Spleen (tissue), 11 donors: ENCODE results near the gene PPP1CB. TPM values are rescaled to one million over a fixed set of nuclear protein-coding genes. Genes with fewer than 3 reads are reported as not detected.

Experiments
- DNase-seq: peaks from one replicate; pipeline ENCODE4 v3.0.0-alpha.2; 2020
- H3K27ac ChIP-seq, 8 donors: fragments of 200-600 bp; sonication (generic) in 7 of 8; 1 replicate in 4 of 8; 2 replicates in 4 of 8; pipeline versions ENCODE4 v1.5.0 to v1.8.0; 2016 to 2021; ENCODE audit warnings: inconsistent platforms in 4 of 8, mild to moderate bottlenecking in 4 of 8, moderate library complexity in 1 of 8
- H3K27me3 ChIP-seq, 7 donors: fragments of 200-600 bp; sonication (generic) in 6 of 7; replicated peaks in 1 of 7; 1 replicate in 4 of 7; 2 replicates in 3 of 7; pipeline versions ENCODE4 v1.5.0 to v1.8.0; 2016 to 2021; ENCODE audit warnings: inconsistent platforms in 3 of 7, mild to moderate bottlenecking in 1 of 7
- H3K36me3 ChIP-seq, 6 donors: fragments of 200-600 bp; sonication (generic) in 5 of 6; 1 replicate in 4 of 6; 2 replicates in 2 of 6; pipeline versions ENCODE4 v1.5.0 to v1.8.0; 2016 to 2021; ENCODE audit warnings: inconsistent platforms in 2 of 6
- H3K4me1 ChIP-seq, 6 donors: fragments of 200-600 bp; sonication (generic) in 5 of 6; 1 replicate in 3 of 6; 2 replicates in 3 of 6; pipeline versions ENCODE4 v1.5.0 to v1.8.0; 2016 to 2021; ENCODE audit warnings: inconsistent platforms in 3 of 6
- H3K4me3 ChIP-seq, 8 donors: fragments of 200-600 bp; sonication (generic) in 7 of 8; 1 replicate in 4 of 8; 2 replicates in 4 of 8; pipeline versions ENCODE4 v1.5.0 to v1.8.0; 2016 to 2021; ENCODE audit warnings: inconsistent platforms in 4 of 8, mild to moderate bottlenecking in 4 of 8, moderate library complexity in 2 of 8
- H3K9me3 ChIP-seq, 8 donors: fragments of 200-600 bp; sonication (generic) in 7 of 8; 1 replicate in 4 of 8; 2 replicates in 4 of 8; pipeline versions ENCODE4 v1.5.0 to v1.8.0; 2016 to 2021; ENCODE audit warnings: inconsistent platforms in 4 of 8
- POLR2A ChIP-seq, 3 donors: fragments of 450-650 bp; IDR thresholded peaks; one replicate each; pipeline ENCODE4 v1.5.1; 2017; ENCODE audit warnings: antibody characterized with exemption in 3 of 3, mild to moderate bottlenecking in 1 of 3
- POLR2AphosphoS5 ChIP-seq, 3 donors: sonication (generic); formaldehyde crosslinking; IDR thresholded peaks; one replicate each; pipeline ENCODE4 v1.5.1; 2017; ENCODE audit warnings: antibody characterized with exemption in 3 of 3
- WGBS, 5 donors: extraction: QIAGEN DNeasy Blood & Tissue Kit in 3 of 5; methylation state at CpG; one replicate each; pipeline versions ENCODE4 v1.1.5 to v1.1.7; 2013 to 2018; 5-methylcytosine and 5-hydroxymethylcytosine counted together
- intact Hi-C: fragments of 100-400 bp; cut with DNase I; formaldehyde crosslinking; loops from one replicate; pipeline ENCODE4 v1.15.0; 2023; ENCODE audit warnings: low total_unique reads
- polyA plus RNA-seq, 3 donors: library from polyadenylated mRNA; stranded (reverse); fragments of 200-250 nt; gene quantifications; one replicate each; pipeline ENCODE4 v1.2.1, GENCODE V29; 2013
- total RNA-seq, 7 donors: library from RNA; depleted of rRNA in 3 of 7; stranded (reverse); fragments of >200 nt in 3 of 7; fragmentation: NEBNext Ultra II Directional in 4 of 7; extraction: Animal tissue kit (Norgen Biotek cat#: 25700) in 4 of 7; gene quantifications; one replicate each; pipeline versions ENCODE4 v1.1.0 to v1.2.1, GENCODE V29; 2016 to 2021
- TF ChIP-seq, protein P1 (sequence below), 11 experiments: fragments of 200-600 bp in 7 of 11; fragments of 450-650 bp in 4 of 11; sonication (generic) in 4 of 11; IDR thresholded peaks in 8 of 11; conservative IDR thresholded peaks in 3 of 11; 1 replicate in 7 of 11; 2 replicates in 4 of 11; pipeline versions ENCODE4 v1.4.0 to v1.8.0; 2016 to 2021; ENCODE audit warnings: antibody characterized with exemption in 11 of 11, inconsistent platforms in 4 of 11, mild to moderate bottlenecking in 1 of 11
- donor health status: healthy with polysubstance abuse.
- donor health status: DM: no; HTN: no; CAD: no; lungs with moderate emphysema.
- donor health status: DM: no; HTN: no; CAD: no.
- donor health status: Bipolar disorder and iron deficiency.
- donor health status: healthy.
- donor health status: DM: no; HTN: no; CAD: no.
- donor health status: DM: yes; HTN: yes; CAD: no.

Gene PPP1CB
- total and polyA plus RNA-seq, 10 donors = 40.4 to 244 (median 187) TPM

DNA sequence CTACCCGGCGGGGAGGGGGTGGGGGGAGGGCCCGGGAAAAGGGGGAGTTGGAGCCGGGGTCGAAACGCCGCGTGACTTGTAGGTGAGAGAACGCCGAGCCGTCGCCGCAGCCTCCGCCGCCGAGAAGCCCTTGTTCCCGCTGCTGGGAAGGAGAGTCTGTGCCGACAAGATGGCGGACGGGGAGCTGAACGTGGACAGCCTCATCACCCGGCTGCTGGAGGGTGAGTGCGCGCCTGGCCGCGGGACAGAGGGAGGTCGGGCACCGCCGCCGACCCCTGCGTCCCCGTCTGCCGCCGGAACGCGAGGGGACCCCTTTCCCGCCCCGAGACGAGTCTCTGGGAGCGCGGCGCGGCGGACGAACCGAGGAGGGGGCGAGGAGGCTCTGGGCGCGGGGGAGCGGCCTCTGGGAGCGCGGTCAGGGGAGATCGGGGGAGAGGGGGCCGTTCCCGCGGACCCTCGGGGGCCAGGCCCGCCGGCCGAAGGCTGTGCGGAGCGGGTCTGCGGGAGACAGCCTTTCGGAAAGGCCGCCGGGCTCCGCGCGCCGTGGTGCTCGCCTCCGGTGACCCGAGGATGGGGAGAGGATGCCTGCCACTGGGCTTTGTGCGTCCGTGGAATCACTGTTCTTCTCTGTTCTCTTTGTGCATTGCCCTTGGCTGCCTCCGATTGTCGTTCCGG is 463 bp downstream of the PPP1CB start:
- intact Hi-C loops = loop anchor here (10.0 kb wide), 1 partner anchor 157 kb away; no protein-coding TSS in a partner anchor
- Histone ChIP-seq H3K4me1 (peaks cover 31 to 77% (median 57%) of the 10 kb centered on the region in 6 donors), H3K27ac (peak overlapping the region; percentile 98 to 100 (median 100)), H3K9me3 (no peaks in the 10 kb centered on the region), H3K36me3 (no peaks in the 10 kb centered on the region), H3K27me3 (no peaks in the 10 kb centered on the region), H3K4me3 (peak overlapping the region; percentile 69 to 92 (median 83))
- TF ChIP-seq, protein P1, sequence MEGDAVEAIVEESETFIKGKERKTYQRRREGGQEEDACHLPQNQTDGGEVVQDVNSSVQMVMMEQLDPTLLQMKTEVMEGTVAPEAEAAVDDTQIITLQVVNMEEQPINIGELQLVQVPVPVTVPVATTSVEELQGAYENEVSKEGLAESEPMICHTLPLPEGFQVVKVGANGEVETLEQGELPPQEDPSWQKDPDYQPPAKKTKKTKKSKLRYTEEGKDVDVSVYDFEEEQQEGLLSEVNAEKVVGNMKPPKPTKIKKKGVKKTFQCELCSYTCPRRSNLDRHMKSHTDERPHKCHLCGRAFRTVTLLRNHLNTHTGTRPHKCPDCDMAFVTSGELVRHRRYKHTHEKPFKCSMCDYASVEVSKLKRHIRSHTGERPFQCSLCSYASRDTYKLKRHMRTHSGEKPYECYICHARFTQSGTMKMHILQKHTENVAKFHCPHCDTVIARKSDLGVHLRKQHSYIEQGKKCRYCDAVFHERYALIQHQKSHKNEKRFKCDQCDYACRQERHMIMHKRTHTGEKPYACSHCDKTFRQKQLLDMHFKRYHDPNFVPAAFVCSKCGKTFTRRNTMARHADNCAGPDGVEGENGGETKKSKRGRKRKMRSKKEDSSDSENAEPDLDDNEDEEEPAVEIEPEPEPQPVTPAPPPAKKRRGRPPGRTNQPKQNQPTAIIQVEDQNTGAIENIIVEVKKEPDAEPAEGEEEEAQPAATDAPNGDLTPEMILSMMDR (IDR thresholded peaks at IDR 0.05 in 8 of 11, conservative IDR thresholded peaks at IDR 0.05 in 3 of 11) = no peak
- TF ChIP-seq POLR2A (IDR thresholded peaks at IDR 0.05) = no peak
- peak; percentile 95 for DNase-seq
- WGBS, 5 donors = 0 to 1% (median 0%) methylated on average over 22 to 78 of the region's 78 CpGs

DNA sequence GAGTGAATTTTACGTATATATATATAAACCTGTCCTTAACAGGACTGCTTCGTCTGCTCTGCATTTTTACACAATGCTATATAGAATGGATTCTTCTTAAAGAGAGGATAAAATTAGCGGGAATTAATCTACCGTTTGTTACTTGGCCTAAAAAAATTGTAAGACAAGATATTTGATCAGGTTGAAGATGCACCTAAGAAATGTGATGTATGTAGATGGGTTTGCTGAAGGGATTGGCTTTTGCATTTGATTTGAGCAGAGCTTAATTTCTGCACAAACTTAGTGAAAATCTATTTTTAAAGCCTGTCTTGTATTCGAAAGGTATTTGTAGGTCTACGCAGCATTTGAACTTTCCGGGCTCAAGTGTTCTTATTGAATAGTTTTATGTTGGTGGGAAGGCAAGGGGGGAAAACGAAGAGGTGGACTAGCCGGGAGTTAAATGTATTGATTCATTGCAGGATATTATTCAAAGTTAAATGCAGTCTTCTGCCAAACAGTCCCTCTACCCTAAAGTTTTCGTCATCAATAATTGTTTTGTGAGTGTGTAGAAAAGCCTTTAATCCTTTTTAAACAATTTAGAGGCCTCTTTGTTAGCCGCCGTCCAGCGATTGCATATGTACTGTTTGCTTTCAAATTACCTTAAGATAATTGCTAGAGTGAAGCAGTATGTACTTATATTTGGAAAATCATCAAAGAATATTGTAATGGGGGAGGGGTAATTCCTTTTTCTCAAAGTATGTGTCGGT is 1.2 kb downstream of the PPP1CB start:
- intact Hi-C loops = loop anchor here (10.0 kb wide), 1 partner anchor 158 kb away; no protein-coding TSS in a partner anchor
- no peaks in the 10 kb centered on the region for H3K27me3 ChIP-seq
- TF ChIP-seq POLR2A (IDR thresholded peaks at IDR 0.05) (no peak), POLR2AphosphoS5 (IDR thresholded peaks at IDR 0.05) (no peak)
- TF ChIP-seq, protein P1 (IDR thresholded peaks at IDR 0.05 in 8 of 11, conservative IDR thresholded peaks at IDR 0.05 in 3 of 11) = no peak
- H3K4me1 ChIP-seq = peaks cover 38 to 78% (median 64%) of the 10 kb centered on the region in 6 donors
- no peak for DNase-seq
- 0 to 1% (median 1%) methylated on average over 14 of the region's 14 CpGs for WGBS, 5 donors
- no peaks in the 10 kb centered on the region for H3K9me3 ChIP-seq
- peak overlapping the region; percentile 98 to 100 (median 100) for H3K27ac ChIP-seq
- H3K4me3 ChIP-seq = peak overlapping the region; percentile 69 to 92 (median 83)
- H3K36me3 ChIP-seq = peaks cover 0 to under 1% (median 0%) of the 10 kb centered on the region in 6 donors

DNA sequence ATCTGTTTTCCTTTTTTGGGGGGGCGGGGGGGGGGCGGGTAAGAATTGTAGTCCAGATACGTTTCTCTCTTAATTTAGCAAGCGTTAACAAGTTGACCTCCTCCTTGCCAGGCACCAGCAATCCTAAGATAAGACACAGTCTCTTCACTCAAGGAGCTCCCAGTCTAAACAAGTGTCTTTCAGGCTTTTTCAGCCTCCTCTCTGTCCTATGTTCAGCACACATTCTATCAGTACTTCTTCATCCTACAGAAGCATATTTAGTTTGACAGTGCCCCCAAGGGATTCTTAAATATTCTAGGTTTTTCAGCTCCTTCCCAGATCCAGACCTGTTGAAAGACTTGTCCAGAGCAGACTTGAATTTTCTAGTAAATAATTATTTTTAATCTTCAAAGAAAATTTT is 2.7 kb downstream of the PPP1CB start:
- peak overlapping the region in 4 of 8 donors; percentile 25 to 100 (median 100) for H3K27ac ChIP-seq
- intact Hi-C loops = loop anchor here (10.0 kb wide), 1 partner anchor 160 kb away; no protein-coding TSS in a partner anchor
- H3K27me3 ChIP-seq = no peaks in the 10 kb centered on the region
- 55 to 70% (median 59%) methylated on average over 4 of the region's 4 CpGs for WGBS, 5 donors
- no peaks in the 10 kb centered on the region for H3K9me3 ChIP-seq
- peaks cover 0 to 16% (median 0%) of the 10 kb centered on the region in 6 donors for H3K36me3 ChIP-seq
- TF ChIP-seq POLR2A (IDR thresholded peaks at IDR 0.05) (no peak), POLR2AphosphoS5 (IDR thresholded peaks at IDR 0.05) (no peak)
- TF ChIP-seq, protein P1 (IDR thresholded peaks at IDR 0.05 in 8 of 11, conservative IDR thresholded peaks at IDR 0.05 in 3 of 11) = no peak
- no peak for DNase-seq
- H3K4me1 ChIP-seq = peaks cover 52 to 85% (median 74%) of the 10 kb centered on the region in 6 donors
- peak overlapping the region in 4 of 8 donors; percentile 0 to 92 (median 84) for H3K4me3 ChIP-seq
